DND-41 (cell line): ENCODE data around the gene OCSTAMP.

Source experiments
- ATAC-seq: fragments of 200-7000 bp; cut with Tn5 transposase; 3 replicates; pipeline ENCODE4 v1.9.1; 2021; ENCODE audit warnings: low read depth; ENCODE audit not compliant: insufficient read depth
- DNase-seq: peaks from one replicate; pipeline ENCODE4 v3.0.0-alpha.2; 2020
- H2AFZ ChIP-seq: 2 replicates; pipeline ENCODE4 v1.6.0; 2012; ENCODE audit warnings: low read depth, low read length
- H3K27ac ChIP-seq: 2 replicates; pipeline ENCODE4 v1.5.1; 2012; ENCODE audit warnings: low read length, inconsistent platforms
- H3K27me3 ChIP-seq: fragments of 200-600 bp; sonication (generic); 2 replicates; pipeline ENCODE4 v1.6.0; 2012; ENCODE audit warnings: low read length, mild to moderate bottlenecking, inconsistent platforms; ENCODE audit not compliant: insufficient read depth, poor library complexity
- H3K36me3 ChIP-seq: 2 replicates; pipeline ENCODE4 v1.5.1; 2012; ENCODE audit warnings: low read length, inconsistent platforms; ENCODE audit not compliant: insufficient read depth
- H3K4me1 ChIP-seq: 2 replicates; pipeline ENCODE4 v1.5.1; 2012; ENCODE audit warnings: mild to moderate bottlenecking, low read length; ENCODE audit not compliant: insufficient read depth
- H3K4me2 ChIP-seq: 2 replicates; pipeline ENCODE4 v1.6.0; 2012; ENCODE audit warnings: mild to moderate bottlenecking, moderate library complexity, low read length, inconsistent platforms; ENCODE audit not compliant: insufficient read depth
- H3K4me3 ChIP-seq, 2 experiments: fragments of 200-600 bp in 1 of 2; shearing (Covaris generic) in 1 of 2; 2 replicates each; pipeline ENCODE4 v1.5.1; 2012 to 2016; ENCODE audit warnings: inconsistent platforms in 2 of 2, low read length in 2 of 2, mild to moderate bottlenecking in 2 of 2, low read depth in 1 of 2, moderate library complexity in 1 of 2
- H3K79me2 ChIP-seq: 2 replicates; pipeline ENCODE4 v1.6.0; 2012; ENCODE audit warnings: low read length, inconsistent platforms; ENCODE audit not compliant: insufficient read depth
- H3K9ac ChIP-seq: 2 replicates; pipeline ENCODE4 v1.6.0; 2012; ENCODE audit warnings: low read depth, mild to moderate bottlenecking, inconsistent platforms, low read length, moderate library complexity
- H3K9me3 ChIP-seq: 2 replicates; pipeline ENCODE4 v1.5.1; 2012; ENCODE audit warnings: low read length, moderate library complexity, mild to moderate bottlenecking, inconsistent platforms; ENCODE audit not compliant: insufficient read depth, severe bottlenecking
- H4K20me1 ChIP-seq: 2 replicates; pipeline ENCODE4 v1.6.0; 2012; ENCODE audit warnings: low read length; ENCODE audit not compliant: insufficient read depth
- CTCF ChIP-seq: IDR thresholded peaks from 2 replicates; pipeline ENCODE4 v1.5.1; 2012; ENCODE audit warnings: borderline replicate concordance, low read length, moderate library complexity, mild to moderate bottlenecking; ENCODE audit not compliant: poor library complexity, severe bottlenecking; ENCODE audit errors: extremely low read depth
- EZH2 ChIP-seq: IDR thresholded peaks from 3 replicates; pipeline ENCODE4 v1.6.1; 2012; ENCODE audit warnings: borderline replicate concordance, low read depth, mild to moderate bottlenecking, moderate library complexity, low read length, inconsistent platforms; ENCODE audit not compliant: severe bottlenecking

Gene OCSTAMP

DNA sequence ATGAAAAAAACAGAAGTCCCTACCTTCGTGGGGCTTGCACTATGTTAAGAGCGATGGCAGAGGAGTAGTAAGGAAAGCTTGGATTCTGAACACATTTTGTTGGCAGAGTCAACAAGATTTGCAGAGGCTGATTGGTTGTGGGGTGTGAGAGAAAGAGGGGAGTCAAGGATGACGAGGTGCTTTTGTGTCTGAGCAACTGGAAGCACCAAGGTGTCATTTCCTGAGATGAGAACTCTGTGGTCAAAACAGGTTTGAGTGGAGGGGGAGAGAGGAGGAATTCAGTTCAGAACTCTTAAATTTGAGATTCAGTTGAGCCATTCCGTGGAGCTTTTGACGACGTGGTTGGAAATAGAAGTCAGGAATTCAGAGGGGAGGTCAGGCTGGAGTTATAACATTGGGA is 3.5 kb downstream of the OCSTAMP start:
- Histone ChIP-seq H3K9ac (no peak overlapping the region), H3K36me3 (no peaks in the 10 kb centered on the region), H3K4me2 (no peak overlapping the region), H3K27ac (no peak overlapping the region), H3K4me1 (no peaks in the 10 kb centered on the region), H4K20me1 (0 out of 2 replicates have a peak, but pooled peaks cover 2% of the 10 kb centered on the region), H3K79me2 (no peaks in the 10 kb centered on the region), H3K9me3 (no peaks in the 10 kb centered on the region), H3K27me3 (peaks cover 4% of the 10 kb centered on the region), H3K4me3 (no peak overlapping the region), H2AFZ (no peak overlapping the region)
- TF ChIP-seq CTCF (no peak), EZH2 (no peak)
- DNase-seq, result no peak
- ATAC-seq, result no peak

GRCh38 chr20:46546298-46546697 is 4.2 kb downstream of the OCSTAMP start:
- H3K9me3 ChIP-seq, result no peaks in the 10 kb centered on the region
- H4K20me1 ChIP-seq, result 0 out of 2 replicates have a peak, but pooled peaks cover 5% of the 10 kb centered on the region
- ATAC-seq (no peak), DNase-seq (no peak)
- H2AFZ ChIP-seq, result no peak overlapping the region
- no peaks in the 10 kb centered on the region for H3K36me3 ChIP-seq
- TF ChIP-seq EZH2, result no peak
- TF ChIP-seq CTCF, result no peak
- no peaks in the 10 kb centered on the region for H3K4me1 ChIP-seq
- no peak overlapping the region for H3K4me3 ChIP-seq
- H3K4me2 ChIP-seq, result no peak overlapping the region
- peaks cover 4% of the 10 kb centered on the region for H3K27me3 ChIP-seq
- no peaks in the 10 kb centered on the region for H3K79me2 ChIP-seq
- no peak overlapping the region for H3K9ac ChIP-seq
- H3K27ac ChIP-seq, result no peak overlapping the region

- DNase-seq (no peak), ATAC-seq (no peak)
- no peak overlapping the region for H2AFZ ChIP-seq
- TF ChIP-seq EZH2 (no peak), CTCF (no peak)
- no peak overlapping the region for H3K4me2 ChIP-seq
- 0 out of 2 replicates have a peak, but pooled peaks cover 7% of the 10 kb centered on the region for H4K20me1 ChIP-seq
- H3K27ac ChIP-seq, result no peak overlapping the region
- H3K9me3 ChIP-seq, result no peaks in the 10 kb centered on the region
- no peaks in the 10 kb centered on the region for H3K36me3 ChIP-seq
- no peak overlapping the region for H3K4me3 ChIP-seq
- H3K9ac ChIP-seq, result no peak overlapping the region
- peaks cover 4% of the 10 kb centered on the region for H3K27me3 ChIP-seq
- no peaks in the 10 kb centered on the region for H3K4me1 ChIP-seq
- H3K79me2 ChIP-seq, result no peaks in the 10 kb centered on the region
Observed at GRCh38 chr20:46545827-46546138, 4.7 kb downstream of the OCSTAMP start.

DNA sequence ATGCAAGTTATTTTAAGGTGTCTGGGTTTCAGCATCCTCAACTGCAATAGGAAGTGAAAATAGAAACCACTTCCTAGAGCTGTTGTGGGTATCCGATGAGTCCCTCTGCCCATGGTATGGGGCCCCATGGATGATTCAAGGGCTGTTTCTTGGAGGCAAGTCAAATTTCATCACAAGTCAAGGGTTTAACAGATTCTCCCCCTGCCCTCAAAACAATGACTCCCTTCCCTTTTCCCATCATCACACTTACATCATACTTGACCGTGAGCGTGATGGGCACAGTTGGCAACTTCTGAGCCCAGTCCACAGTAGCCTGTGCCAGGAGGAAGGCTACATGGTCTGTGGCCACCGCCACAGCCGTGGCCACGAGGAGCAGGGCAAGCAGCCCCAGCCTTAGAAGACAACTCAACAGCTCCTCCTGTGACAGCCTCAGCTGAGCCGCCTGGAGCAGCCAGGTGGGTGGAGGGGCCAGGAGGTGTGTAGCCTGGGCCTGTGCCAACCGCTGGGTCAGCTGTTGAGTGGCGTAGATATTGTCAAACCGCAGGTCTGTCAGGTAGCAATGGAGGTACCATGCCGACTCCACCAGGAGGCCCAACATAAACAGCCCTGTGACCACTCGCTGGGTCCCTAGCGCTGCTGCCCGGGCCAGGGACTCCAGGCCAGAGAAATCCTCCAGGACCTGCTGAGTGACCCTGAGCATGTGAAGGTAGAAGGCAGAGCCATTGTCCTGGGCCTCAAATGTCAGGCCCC is 5.2 kb downstream of the OCSTAMP start:
- peaks cover 4% of the 10 kb centered on the region for H3K27me3 ChIP-seq
- TF ChIP-seq EZH2 (no peak), CTCF (no peak)
- H3K4me3 ChIP-seq, result no peak overlapping the region
- ATAC-seq (peak; percentile 89), DNase-seq (peak; percentile 54)
- no peak overlapping the region for H3K4me2 ChIP-seq
- H4K20me1 ChIP-seq, result 0 out of 2 replicates have a peak, but pooled peaks cover 5% of the 10 kb centered on the region
- no peak overlapping the region for H3K27ac ChIP-seq
- H3K79me2 ChIP-seq, result no peaks in the 10 kb centered on the region
- no peak overlapping the region for H3K9ac ChIP-seq
- H2AFZ ChIP-seq, result no peak overlapping the region
- no peaks in the 10 kb centered on the region for H3K4me1 ChIP-seq
- no peaks in the 10 kb centered on the region for H3K9me3 ChIP-seq
- H3K36me3 ChIP-seq, result no peaks in the 10 kb centered on the region
